KMS-11 (cell line): Measurements from ENCODE around the gene GPALPP1.

Experiments used
- H2AFZ ChIP-seq: fragments of 200-600 bp; sonication (generic); 2 replicates; pipeline ENCODE4 v1.6.1; 2016; ENCODE audit warnings: antibody characterized with exemption, mixed run types, low read depth
- H3K27ac ChIP-seq: fragments of 200-600 bp; sonication (generic); 2 replicates; pipeline ENCODE4 v1.6.1; 2016; ENCODE audit warnings: mild to moderate bottlenecking, mixed run types
- H3K27me3 ChIP-seq: fragments of 200-600 bp; sonication (generic); 2 replicates; pipeline ENCODE4 v1.6.1; 2017; ENCODE audit warnings: mild to moderate bottlenecking, low read depth, mixed run types, moderate library complexity; ENCODE audit not compliant: insufficient read depth
- H3K36me3 ChIP-seq: fragments of 200-600 bp; sonication (generic); 2 replicates; pipeline ENCODE4 v1.6.1; 2017; ENCODE audit warnings: mild to moderate bottlenecking, mixed run types; ENCODE audit not compliant: insufficient read depth
- H3K4me1 ChIP-seq: fragments of 200-600 bp; sonication (generic); 2 replicates; pipeline ENCODE4 v1.6.1; 2016; ENCODE audit warnings: mild to moderate bottlenecking, low read depth, mixed run types; ENCODE audit not compliant: poor library complexity, severe bottlenecking
- H3K4me2 ChIP-seq: fragments of 200-600 bp; sonication (generic); 2 replicates; pipeline ENCODE4 v1.7.0; 2016; ENCODE audit warnings: mild to moderate bottlenecking, mixed run types
- H3K4me3 ChIP-seq: fragments of 200-600 bp; sonication (generic); IDR thresholded peaks from 2 replicates; pipeline ENCODE4 v1.6.1; 2017; ENCODE audit warnings: low read depth, low read length, mixed read lengths; ENCODE audit not compliant: insufficient read depth
- H3K79me2 ChIP-seq: fragments of 200-600 bp; sonication (generic); 2 replicates; pipeline ENCODE4 v1.6.1; 2016; ENCODE audit warnings: low read depth, mixed run types; ENCODE audit not compliant: insufficient read depth
- H3K9ac ChIP-seq: fragments of 200-600 bp; sonication (generic); 2 replicates; pipeline ENCODE4 v1.6.1; 2016; ENCODE audit warnings: mild to moderate bottlenecking, mixed run types
- H4K20me1 ChIP-seq: fragments of 200-600 bp; sonication (generic); 2 replicates; pipeline ENCODE4 v1.6.1; 2016; ENCODE audit warnings: mild to moderate bottlenecking, mixed run types; ENCODE audit not compliant: insufficient read depth
- TF ChIP-seq, protein P1 (sequence below): fragments of 200-600 bp; sonication (generic); conservative IDR thresholded peaks from 2 replicates; pipeline ENCODE4 v1.6.1; 2017; ENCODE audit warnings: low read depth, mild to moderate bottlenecking, antibody characterized with exemption, low read length, moderate library complexity, mixed read lengths

The GPALPP1 gene

GRCh38 chr13:45003417-45003816 is 14.1 kb downstream of the GPALPP1 start:
- Histone ChIP-seq H3K9ac (no peak overlapping the region), H3K4me2 (no peak overlapping the region), H4K20me1 (no peaks in the 10 kb centered on the region), H3K27ac (no peak overlapping the region), H3K79me2 (no peaks in the 10 kb centered on the region), H2AFZ (no peak overlapping the region), H3K27me3 (no peaks in the 10 kb centered on the region), H3K4me1 (no peaks in the 10 kb centered on the region), H3K4me3 (no peak overlapping the region), H3K36me3 (no peaks in the 10 kb centered on the region)
- TF ChIP-seq, protein P1, sequence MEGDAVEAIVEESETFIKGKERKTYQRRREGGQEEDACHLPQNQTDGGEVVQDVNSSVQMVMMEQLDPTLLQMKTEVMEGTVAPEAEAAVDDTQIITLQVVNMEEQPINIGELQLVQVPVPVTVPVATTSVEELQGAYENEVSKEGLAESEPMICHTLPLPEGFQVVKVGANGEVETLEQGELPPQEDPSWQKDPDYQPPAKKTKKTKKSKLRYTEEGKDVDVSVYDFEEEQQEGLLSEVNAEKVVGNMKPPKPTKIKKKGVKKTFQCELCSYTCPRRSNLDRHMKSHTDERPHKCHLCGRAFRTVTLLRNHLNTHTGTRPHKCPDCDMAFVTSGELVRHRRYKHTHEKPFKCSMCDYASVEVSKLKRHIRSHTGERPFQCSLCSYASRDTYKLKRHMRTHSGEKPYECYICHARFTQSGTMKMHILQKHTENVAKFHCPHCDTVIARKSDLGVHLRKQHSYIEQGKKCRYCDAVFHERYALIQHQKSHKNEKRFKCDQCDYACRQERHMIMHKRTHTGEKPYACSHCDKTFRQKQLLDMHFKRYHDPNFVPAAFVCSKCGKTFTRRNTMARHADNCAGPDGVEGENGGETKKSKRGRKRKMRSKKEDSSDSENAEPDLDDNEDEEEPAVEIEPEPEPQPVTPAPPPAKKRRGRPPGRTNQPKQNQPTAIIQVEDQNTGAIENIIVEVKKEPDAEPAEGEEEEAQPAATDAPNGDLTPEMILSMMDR, result no peak

GRCh38 chr13:45004096-45004495 is 14.8 kb downstream of the GPALPP1 start:
- H3K27me3 ChIP-seq, result no peaks in the 10 kb centered on the region
- H3K36me3 ChIP-seq, result no peaks in the 10 kb centered on the region
- H3K4me1 ChIP-seq, result no peaks in the 10 kb centered on the region
- H3K9ac ChIP-seq, result no peak overlapping the region
- no peaks in the 10 kb centered on the region for H3K79me2 ChIP-seq
- no peak overlapping the region for H2AFZ ChIP-seq
- no peak overlapping the region for H3K27ac ChIP-seq
- no peak overlapping the region for H3K4me3 ChIP-seq
- no peaks in the 10 kb centered on the region for H4K20me1 ChIP-seq
- no peak overlapping the region for H3K4me2 ChIP-seq
- TF ChIP-seq, protein P1, result no peak

- H2AFZ ChIP-seq, result no peak overlapping the region
- no peaks in the 10 kb centered on the region for H3K36me3 ChIP-seq
- H3K4me2 ChIP-seq, result no peak overlapping the region
- H3K27ac ChIP-seq, result no peak overlapping the region
- H4K20me1 ChIP-seq, result no peaks in the 10 kb centered on the region
- H3K79me2 ChIP-seq, result no peaks in the 10 kb centered on the region
- no peaks in the 10 kb centered on the region for H3K4me1 ChIP-seq
- H3K27me3 ChIP-seq, result no peaks in the 10 kb centered on the region
- H3K9ac ChIP-seq, result no peak overlapping the region
- no peak overlapping the region for H3K4me3 ChIP-seq
- TF ChIP-seq, protein P1, result no peak
These were observed 17.9 kb downstream of the GPALPP1 start for GRCh38 chr13:45007225-45007624.

GRCh38 chr13:45007823-45008222 is 18.5 kb downstream of the GPALPP1 start:
- no peak overlapping the region for H3K9ac ChIP-seq
- no peaks in the 10 kb centered on the region for H3K79me2 ChIP-seq
- H3K4me2 ChIP-seq, result no peak overlapping the region
- H3K4me3 ChIP-seq, result no peak overlapping the region
- no peak overlapping the region for H2AFZ ChIP-seq
- no peak overlapping the region for H3K27ac ChIP-seq
- no peaks in the 10 kb centered on the region for H3K4me1 ChIP-seq
- H4K20me1 ChIP-seq, result no peaks in the 10 kb centered on the region
- no peaks in the 10 kb centered on the region for H3K36me3 ChIP-seq
- no peaks in the 10 kb centered on the region for H3K27me3 ChIP-seq
- TF ChIP-seq, protein P1, result no peak
